K562 (cell line): ENCODE results near the gene STEEP1. TPM values are rescaled to one million over a fixed set of nuclear protein-coding genes. Genes with fewer than 3 reads are reported as not detected.

ENCODE experiments used
- ATAC-seq: fragments of 200-7000 bp; cut with Tn5 transposase; 3 replicates; pipeline ENCODE4 v1.9.1; 2020; ENCODE audit warnings: moderate library complexity
- BruUV-seq: library from RNA; stranded (reverse); fragments of 400-500 nt; replicated peaks from 2 replicates; lab custom pipeline; 2021; lab: Mats Ljungman, UMichigan
- CTCF ChIA-PET: fragments of 300-600 bp; formaldehyde crosslinking; extraction: SDS; loops from one replicate; lab custom pipeline; 2021; ENCODE audit warnings: low intra/inter-chr PET ratio; lab: Yijun Ruan, JAX
- POLR2A ChIA-PET: fragments of 300-600, 350-650 bp; sonication (Branson Sonifier 250); formaldehyde crosslinking; extraction: SDS; loops from one replicate; lab custom pipeline; 2021; ENCODE audit warnings: antibody characterized with exemption, inconsistent platforms; lab: Yijun Ruan, JAX
- DNase-seq, 4 experiments: peaks; one replicate each; pipeline versions ENCODE4 v3.0.0 to v3.0.0-alpha.2; 2011 to 2018; ENCODE audit warnings: low spot score in 3 of 4, mixed read lengths in 3 of 4; ENCODE audit errors: extremely low read depth in 1 of 4
- FAIRE-seq: peaks from 2 replicates; lab custom pipeline; 2011; peaks lifted over from hg19 to GRCh38; lab: Jason Lieb, UNC
- H2AFZ ChIP-seq: 2 replicates; pipeline ENCODE4 v1.6.0; 2011; ENCODE audit warnings: low read depth, low read length, control low read depth, inconsistent platforms
- H3K27ac ChIP-seq: fragments of 200-600 bp; 3 replicates; pipeline ENCODE4 v1.8.0; 2011; ENCODE audit warnings: low read depth, mild to moderate bottlenecking, control low read depth, inconsistent platforms, low read length, moderate library complexity, mixed read lengths; ENCODE audit errors: extremely low read depth
- H3K27me3 ChIP-seq, 2 experiments: fragments of 300-600 bp in 1 of 2; 2 replicates in 1 of 2; 3 replicates in 1 of 2; pipeline versions ENCODE4 v1.6.0 to v1.8.0; 2011; ENCODE audit warnings: inconsistent platforms in 2 of 2, low read length in 2 of 2, mild to moderate bottlenecking in 1 of 2, mixed read lengths in 1 of 2, moderate library complexity in 1 of 2; ENCODE audit not compliant: control insufficient read depth in 2 of 2, insufficient read depth in 2 of 2
- H3K36me3 ChIP-seq: fragments of 300-600 bp; 3 replicates; pipeline ENCODE4 v1.8.0; 2011; ENCODE audit warnings: mild to moderate bottlenecking, low read length, inconsistent platforms; ENCODE audit not compliant: control insufficient read depth, insufficient read depth
- H3K4me1 ChIP-seq, 2 experiments: fragments of 200-600 bp in 1 of 2; replicated peaks in 1 of 2; 2 replicates in 1 of 2; 3 replicates in 1 of 2; pipeline versions ENCODE4 v1.5.1 to v1.8.0; 2011; ENCODE audit warnings: inconsistent platforms in 2 of 2, low read length in 2 of 2, mild to moderate bottlenecking in 1 of 2, mixed read lengths in 1 of 2, moderate library complexity in 1 of 2; ENCODE audit not compliant: control insufficient read depth in 2 of 2, insufficient read depth in 2 of 2
- H3K4me2 ChIP-seq: 2 replicates; pipeline ENCODE4 v1.6.1; 2011; ENCODE audit warnings: low read length, control low read depth, inconsistent platforms, mixed read lengths; ENCODE audit not compliant: insufficient read depth
- H3K4me3 ChIP-seq: fragments of 200-600 bp; sonication (generic), shearing (Covaris generic); 2 replicates; pipeline ENCODE4 v1.5.1; 2016; ENCODE audit warnings: control low read depth, inconsistent platforms
- H3K79me2 ChIP-seq: fragments of 200-600 bp; 3 replicates; pipeline ENCODE4 v1.8.0; 2011; ENCODE audit warnings: low read length, inconsistent platforms; ENCODE audit not compliant: control insufficient read depth, insufficient read depth
- H3K9ac ChIP-seq, 2 experiments: 2 replicates each; pipeline versions ENCODE4 v1.6.0 to v1.6.1; 2011; ENCODE audit warnings: low read depth in 2 of 2, low read length in 2 of 2, control low read depth in 1 of 2, inconsistent platforms in 1 of 2, mild to moderate bottlenecking in 1 of 2, mixed read lengths in 1 of 2; ENCODE audit not compliant: insufficient read depth in 1 of 2
- H3K9me1 ChIP-seq: one replicate; pipeline ENCODE4 v1.6.0; 2011; ENCODE audit warnings: inconsistent platforms, mild to moderate bottlenecking, low read length, moderate library complexity; ENCODE audit not compliant: control insufficient read depth, insufficient read depth
- H3K9me3 ChIP-seq: replicated peaks from 2 replicates; pipeline ENCODE4 v1.5.1; 2011; ENCODE audit warnings: low read depth, low read length, inconsistent platforms; ENCODE audit not compliant: control insufficient read depth, insufficient read depth
- H4K20me1 ChIP-seq: replicated peaks from 2 replicates; pipeline ENCODE4 v1.6.1; 2011; ENCODE audit warnings: low read length, inconsistent platforms, mixed read lengths; ENCODE audit not compliant: control insufficient read depth, insufficient read depth
- ARNT ChIP-seq, 2 experiments: fragments of 450-650 bp; IDR thresholded peaks; 2 replicates each; pipeline ENCODE4 v1.6.1; 2016; ENCODE audit warnings: mild to moderate bottlenecking in 1 of 2
- CXXC5 ChIP-seq: fragments of 250-450 bp; sonication (Bioruptor Pico); IDR thresholded peaks from 2 replicates; pipeline ENCODE4 v1.8.0; 2022; ENCODE audit warnings: inconsistent platforms, mild to moderate bottlenecking, moderate library complexity
- FOXA3 ChIP-seq, 2 experiments: fragments of 450-650 bp in 1 of 2; sonication (generic) in 1 of 2; formaldehyde crosslinking; IDR thresholded peaks in 1 of 2; conservative IDR thresholded peaks in 1 of 2; 2 replicates each; pipeline versions ENCODE4 v1.4.0 to v1.8.0; 2020 to 2022; ENCODE audit warnings: mild to moderate bottlenecking in 2 of 2, missing genetic modification reagents in 1 of 2
- TAF1 ChIP-seq: IDR thresholded peaks from 2 replicates; pipeline ENCODE4 v1.6.1; 2011; ENCODE audit warnings: mild to moderate bottlenecking, low read length, moderate library complexity; ENCODE audit not compliant: insufficient read depth, control insufficient read depth, severe bottlenecking; ENCODE audit errors: extremely low read depth
- TOE1 ChIP-seq, 2 experiments: fragments of 450-650 bp in 1 of 2; sonication (generic) in 1 of 2; formaldehyde crosslinking in 1 of 2; IDR thresholded peaks; 2 replicates each; pipeline versions ENCODE4 v1.7.1 to v1.8.0; 2016 to 2022; ENCODE audit warnings: borderline replicate concordance in 2 of 2, mild to moderate bottlenecking in 2 of 2, antibody characterized with exemption in 1 of 2, inconsistent platforms in 1 of 2, low read depth in 1 of 2, missing genetic modification reagents in 1 of 2, moderate library complexity in 1 of 2
- TRIM28 ChIP-seq: fragments of 450-650 bp; IDR thresholded peaks from 2 replicates; pipeline ENCODE4 v1.6.1; 2017
- ZC3H8 ChIP-seq: fragments of 450-650 bp; IDR thresholded peaks from 2 replicates; pipeline ENCODE4 v1.6.1; 2017
- ZNF431 ChIP-seq: sonication (generic); formaldehyde crosslinking; IDR thresholded peaks from 2 replicates; pipeline ENCODE4 v1.8.0; 2022; ENCODE audit warnings: mild to moderate bottlenecking, missing genetic modification reagents
- WGBS: fragments of 100-300 bp; shearing (Covaris generic); methylation state at CpG from one replicate; pipeline ENCODE4 v1.1.6; 2016; ENCODE audit warnings: low coverage, mixed read lengths; ENCODE audit not compliant: insufficient coverage; ENCODE audit errors: missing lambda C conversion rate; 5-methylcytosine and 5-hydroxymethylcytosine counted together
- in situ Hi-C: fragments of 300-500 bp; cut with MboI; formaldehyde crosslinking; loops from 4 replicates; pipeline ENCODE4 v1.15.0; 2018; ENCODE audit warnings: inconsistent platforms, mixed read lengths
- intact Hi-C: fragments of 100-400 bp; cut with micrococcal nuclease; formaldehyde crosslinking; loops from 2 replicates; pipeline ENCODE4 v1.14.2; 2022
- polyA plus RNA-seq, 8 experiments: library from polyadenylated mRNA; depleted of rRNA in 4 of 8; stranded (reverse) in 5 of 8; unstranded in 3 of 8; fragments of >200 nt; fragmentation: Nextera tagmentation in 2 of 8; fragmentation: Illumina TruSeq in 1 of 8; extraction: Ambion mirVana in 2 of 8; extraction: Trizol in 1 of 8; gene quantifications; 2 replicates each; pipeline versions ENCODE4 v1.2.1 to v1.2.3, GENCODE V29; 2011 to 2014; ENCODE audit warnings: inconsistent platforms in 1 of 8, missing spikeins in 1 of 8
- total RNA-seq, 7 experiments: library from RNA; depleted of rRNA in 6 of 7; stranded (reverse); fragments of >200 nt in 6 of 7; fragmentation: Illumina TruSeq in 2 of 7; extraction: Trizol in 2 of 7; gene quantifications; 2 replicates each; pipeline versions ENCODE4 v1.2.1 to v1.2.3, GENCODE V29; 2011 to 2021; ENCODE audit warnings: low replicate concordance in 1 of 7

The STEEP1 gene
- total and polyA plus RNA-seq, 9 of the 15 experiments (the other 6 are each of a cell fraction or from before 2014, with no cell fraction given) = 15.0 to 73.7 (median 40.3) TPM

DNA sequence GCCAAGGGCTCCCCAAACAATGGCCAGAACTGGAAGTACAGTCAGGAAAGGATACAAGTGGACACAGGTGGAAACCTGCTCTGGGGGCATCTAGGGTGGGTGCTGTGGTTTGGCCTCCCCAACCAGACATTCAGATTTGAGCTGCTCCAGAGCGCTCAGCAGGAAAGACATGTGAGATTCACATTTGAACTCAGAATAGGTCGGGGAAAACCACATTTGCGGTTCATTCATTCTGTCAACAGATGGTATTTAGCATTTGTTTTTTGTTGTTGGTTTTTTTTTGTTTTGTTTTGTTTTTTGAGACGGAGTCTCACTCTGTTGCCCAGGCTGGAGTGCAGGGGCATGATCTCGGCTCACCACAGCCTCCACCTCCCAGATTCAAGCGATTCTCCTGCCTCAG, 44.0 kb downstream of the STEEP1 start:
- ATAC-seq (no peak), FAIRE-seq (no peak), DNase-seq (no peak)
- Histone ChIP-seq H3K27ac (no peak overlapping the region), H3K9me3 (no peaks in the 10 kb centered on the region), H3K9me1 (no peaks in the 10 kb centered on the region), H3K4me2 (no peak overlapping the region), H4K20me1 (no peaks in the 10 kb centered on the region), H3K9ac (no peak overlapping the region), H3K4me3 (no peak overlapping the region), H2AFZ (no peak overlapping the region), H3K27me3 (no peaks in the 10 kb centered on the region), H3K4me1 (no peaks in the 10 kb centered on the region; a peak in 2 of 5 replicates), H3K79me2 (no peaks in the 10 kb centered on the region), H3K36me3 (no peaks in the 10 kb centered on the region)
- in situ Hi-C loops = no loop called here
- intact Hi-C loops = no loop called here
- WGBS = 29% methylated on average over 6 of the region's 6 CpGs
- TF ChIP-seq TRIM28 = no peak
- BruUV-seq = no TSS peak
- ChIA-PET POLR2A (no interaction called here), CTCF (no interaction called here)

DNA sequence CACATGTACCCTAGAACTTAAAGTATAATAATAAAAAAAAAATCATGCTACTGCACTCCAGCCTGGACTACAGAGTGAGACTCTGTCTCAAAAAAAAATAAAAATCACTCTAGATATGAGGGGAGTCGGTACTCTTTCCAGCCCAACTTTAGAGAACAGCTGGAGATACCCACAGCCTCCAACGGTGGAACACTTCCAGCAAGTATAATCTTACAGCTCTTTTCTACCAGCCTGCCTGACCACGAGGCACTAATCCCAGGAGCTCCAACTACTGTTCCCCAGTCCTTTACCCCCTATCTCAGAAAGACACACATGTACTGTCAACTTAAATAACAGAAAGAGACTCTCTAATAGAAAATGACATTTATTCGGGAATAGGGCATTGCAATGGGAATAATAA, 46.8 kb downstream of the STEEP1 start:
- Histone ChIP-seq H3K36me3 (no peaks in the 10 kb centered on the region), H3K9ac (no peak overlapping the region), H3K4me2 (no peak overlapping the region)
- TF ChIP-seq ZC3H8 = no peak
- no peak for TF ChIP-seq ZNF431 (CRISPR knock-in tag)
- TF ChIP-seq TOE1 (IDR thresholded peaks at IDR 0.05; ENCODE audit: borderline replicate concordance) = no peak
- no peak for TF ChIP-seq TOE1 (CRISPR knock-in tag; IDR thresholded peaks at IDR 0.05; ENCODE audit: borderline replicate concordance, low read depth)
- no peak for TF ChIP-seq TAF1
- TF ChIP-seq ARNT (IDR thresholded peaks at IDR 0.05) = no peak
- no peak for TF ChIP-seq FOXA3 (CRISPR knock-in tag; conservative IDR thresholded peaks at IDR 0.05 in 1 of 2, IDR thresholded peaks at IDR 0.05 in 1 of 2)
- no peak for TF ChIP-seq CXXC5 (CRISPR knock-in tag)
- TF ChIP-seq, all 486 proteins: peak for 0
- Histone ChIP-seq H3K4me3 (no peak overlapping the region), H3K9me3 (no peaks in the 10 kb centered on the region), H3K27ac (no peak overlapping the region), H3K9me1 (no peaks in the 10 kb centered on the region), H3K4me1 (no peaks in the 10 kb centered on the region; a peak in 2 of 5 replicates), H3K27me3 (no peaks in the 10 kb centered on the region), H3K79me2 (no peaks in the 10 kb centered on the region), H2AFZ (no peak overlapping the region), H4K20me1 (no peaks in the 10 kb centered on the region)
- intact Hi-C loops (loop anchor here (5.0 to 10.0 kb wide), 3 partner anchors 86 to 426 kb away; partner anchors contain the start of genes NKAP and NKRF), in situ Hi-C loops (loop anchor here (5.0 to 10.0 kb wide), 3 partner anchors 214 to 356 kb away; partner anchors contain the start of genes NDUFA1 and RNF113A)
- no peak for DNase-seq
- no peak for FAIRE-seq
- BruUV-seq = no TSS peak
- WGBS = 12% methylated on average over 4 of the region's 4 CpGs
- CTCF ChIA-PET = interaction anchor here (1.1 kb wide), 1 partner anchor 211 kb away, joined by 3 read pairs; no protein-coding TSS in a partner anchor
- ATAC-seq = no peak
- POLR2A ChIA-PET = interaction anchor here (0.7 kb wide), 1 partner anchor 599 kb away, joined by 3 read pairs; no protein-coding TSS in a partner anchor
